ENCODE measurements around the gene MALL. TPM values are rescaled to one million over a fixed set of nuclear protein-coding genes. Genes with fewer than 3 reads are reported as not detected.
"Not testable (repeated sequence)": the region's sequence is repeated elsewhere in the genome, so short reads cannot be mapped to it uniquely, and the experiment has no call there.

MALL gene
- total RNA-seq, 1 donor from 2014 or later = not detected

DNA sequence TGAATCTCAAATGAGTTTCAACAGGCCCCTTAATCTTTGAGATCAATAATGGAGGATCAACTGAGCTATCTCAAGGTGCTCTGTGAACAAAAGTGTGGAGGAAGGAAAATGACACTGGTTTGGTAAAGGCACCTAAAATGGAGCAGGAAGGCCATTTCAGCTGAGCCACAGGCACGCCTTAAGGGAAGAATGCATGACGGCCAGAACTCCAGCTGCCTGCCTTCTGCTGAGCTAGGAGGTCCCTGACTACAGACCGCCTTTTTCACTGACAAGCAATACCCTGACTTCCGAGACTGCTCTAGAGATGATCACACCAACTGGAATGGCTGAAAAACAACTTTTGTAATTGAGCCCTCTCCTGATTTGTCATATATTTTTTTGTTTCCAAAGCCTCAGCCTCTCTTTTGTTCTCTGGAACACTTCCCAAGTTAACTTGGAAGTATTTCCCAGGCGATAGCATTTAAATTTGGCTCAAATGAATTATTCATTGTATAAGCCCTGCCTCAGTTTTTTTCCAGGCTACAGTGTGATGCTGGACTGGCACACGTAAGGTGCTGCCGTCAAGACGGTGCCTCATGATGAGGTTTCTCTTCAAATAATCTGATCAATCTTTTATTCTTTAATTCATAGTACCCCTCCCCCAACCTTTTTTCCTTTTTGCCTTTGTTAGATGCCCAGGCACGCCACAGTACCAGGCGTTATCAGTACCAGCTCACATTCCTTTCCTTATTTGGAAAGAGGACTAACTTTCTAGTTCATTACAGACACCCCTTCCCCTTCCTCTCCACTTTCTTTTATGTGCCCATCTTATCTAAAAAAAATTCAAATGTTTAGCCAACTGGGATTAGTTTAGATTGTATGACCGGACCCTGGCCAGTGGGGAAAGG is 60.9 kb downstream of the MALL start:
- intact Hi-C loops (cut with micrococcal nuclease) = not testable (repeated sequence)

DNA sequence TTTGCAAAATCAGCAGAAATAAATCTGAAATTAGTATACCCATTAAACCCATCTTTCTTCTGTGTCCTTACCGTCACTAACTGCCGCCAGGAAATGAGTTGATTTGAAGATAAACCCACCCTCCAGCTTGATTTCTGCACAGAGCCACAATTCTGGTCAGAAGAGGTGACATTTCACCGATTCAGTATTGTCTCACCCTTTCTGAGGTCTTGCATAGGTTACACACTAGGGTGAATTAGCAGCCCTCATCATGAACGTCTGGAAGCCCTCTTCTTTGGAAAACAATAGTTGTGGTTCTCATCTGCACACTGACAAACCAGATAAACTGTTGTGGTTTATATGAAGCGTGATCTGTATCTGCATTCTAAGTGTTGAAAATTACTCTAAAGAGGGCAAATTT is 61.9 kb downstream of the MALL start:
- intact Hi-C loops (cut with micrococcal nuclease) = not testable (repeated sequence)

DNA sequence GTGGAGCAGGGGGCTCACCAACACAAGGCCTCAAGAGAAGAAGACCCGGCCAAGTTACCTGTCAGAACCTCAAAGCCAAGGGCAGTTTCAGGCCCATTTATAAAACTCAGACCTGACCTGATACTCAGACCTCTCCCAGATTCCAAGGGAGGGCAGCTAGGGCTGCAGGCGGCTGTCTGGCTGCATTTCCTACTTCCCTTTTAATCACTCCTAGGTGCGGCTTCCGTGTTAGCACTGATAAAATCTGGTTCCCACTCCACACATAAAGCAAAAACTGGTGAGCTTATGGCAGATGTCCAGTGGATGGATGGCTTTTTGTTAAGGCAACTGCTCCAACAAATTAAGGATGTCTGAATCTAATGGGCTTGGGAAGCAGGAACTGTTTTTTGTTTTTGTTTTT is 63.5 kb downstream of the MALL start:
- intact Hi-C loops (cut with micrococcal nuclease) = not testable (repeated sequence)

DNA sequence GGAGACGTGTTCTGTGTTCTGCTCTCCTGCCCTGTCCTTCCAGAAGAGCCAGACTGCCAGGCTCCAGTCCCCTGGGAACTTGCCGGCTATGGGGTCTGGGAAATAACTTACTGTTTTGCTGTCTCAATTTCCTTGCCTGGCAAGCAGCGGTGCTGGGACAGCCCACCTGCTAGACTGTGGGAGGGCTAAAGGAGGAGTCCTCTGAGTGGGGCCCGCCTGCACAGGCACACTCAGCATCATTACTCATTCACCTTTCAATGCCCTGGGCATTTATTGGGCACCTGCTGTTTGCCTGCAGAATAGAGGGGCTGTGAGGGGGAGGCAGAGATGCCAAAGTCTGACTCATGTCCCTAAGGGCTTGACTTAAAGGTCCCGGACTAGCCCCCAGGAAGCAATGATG is 65.4 kb downstream of the MALL start:
- intact Hi-C loops (cut with micrococcal nuclease) = not testable (repeated sequence)

DNA sequence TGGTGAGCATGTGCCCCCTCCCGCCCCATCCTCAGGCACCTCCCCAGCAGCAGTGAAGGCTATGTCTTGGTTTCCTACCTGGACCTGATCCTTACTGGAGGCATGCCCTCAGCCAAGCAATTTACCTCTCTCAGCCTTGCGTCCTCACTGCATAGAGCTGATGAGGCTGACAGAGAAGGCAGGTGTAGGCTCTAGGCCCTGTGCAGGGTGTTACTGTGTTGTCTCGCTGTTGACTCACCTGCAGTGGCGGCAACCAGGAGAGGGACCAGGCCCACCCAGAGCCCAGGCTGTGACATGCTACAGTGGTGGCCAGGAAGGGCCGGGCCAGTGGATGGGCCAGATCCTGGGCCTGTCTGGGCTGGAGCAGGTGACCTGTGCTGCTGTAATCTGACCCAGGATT is 65.9 kb downstream of the MALL start:
- intact Hi-C loops (cut with micrococcal nuclease) = not testable (repeated sequence)

DNA sequence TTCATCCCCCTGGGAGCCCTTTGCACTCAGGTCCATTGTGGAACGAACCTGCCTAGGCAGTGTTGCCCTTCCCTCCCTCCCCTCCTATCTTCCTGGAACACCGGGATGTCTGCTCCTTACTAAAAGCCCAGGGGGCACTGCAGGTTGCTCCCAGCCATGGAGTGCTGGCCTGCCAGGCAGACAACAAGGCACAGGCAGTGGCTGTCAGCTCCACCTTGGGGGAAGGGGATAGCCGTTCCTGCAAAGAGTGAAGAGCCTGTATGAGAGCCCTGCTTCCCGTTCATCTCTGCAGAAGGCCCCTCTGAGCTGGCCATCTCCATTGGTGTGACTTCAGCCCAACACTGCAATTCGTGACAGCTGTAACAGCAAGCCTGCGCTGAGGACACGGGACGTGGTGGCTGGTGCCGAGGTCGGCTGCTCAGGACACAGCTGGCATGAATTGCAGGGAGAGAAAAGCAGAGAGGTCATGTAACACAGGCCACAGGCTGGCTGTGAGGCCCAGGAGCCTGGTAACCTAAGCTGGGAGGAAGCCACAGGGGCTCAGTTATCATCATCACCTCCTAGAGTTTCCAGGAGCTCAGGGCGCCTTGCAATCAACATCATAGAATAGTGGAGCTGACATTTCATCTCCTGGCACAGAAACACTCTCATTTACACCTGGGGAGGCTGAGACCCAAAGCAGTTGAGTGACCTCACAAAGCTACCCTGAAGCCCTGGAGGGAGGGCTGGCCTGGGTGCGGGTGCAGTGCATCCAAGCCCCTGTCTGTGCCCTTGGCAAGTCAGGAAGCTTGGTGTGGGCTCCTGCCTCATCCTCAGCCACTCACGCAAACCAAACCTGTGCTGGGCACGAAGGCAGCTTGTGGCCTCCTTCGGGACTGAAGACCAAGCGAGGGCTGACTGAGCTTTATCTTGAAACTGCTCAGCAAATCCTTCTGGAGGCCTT is 67.1 kb downstream of the MALL start:
- intact Hi-C loops (cut with micrococcal nuclease) = not testable (repeated sequence)

DNA sequence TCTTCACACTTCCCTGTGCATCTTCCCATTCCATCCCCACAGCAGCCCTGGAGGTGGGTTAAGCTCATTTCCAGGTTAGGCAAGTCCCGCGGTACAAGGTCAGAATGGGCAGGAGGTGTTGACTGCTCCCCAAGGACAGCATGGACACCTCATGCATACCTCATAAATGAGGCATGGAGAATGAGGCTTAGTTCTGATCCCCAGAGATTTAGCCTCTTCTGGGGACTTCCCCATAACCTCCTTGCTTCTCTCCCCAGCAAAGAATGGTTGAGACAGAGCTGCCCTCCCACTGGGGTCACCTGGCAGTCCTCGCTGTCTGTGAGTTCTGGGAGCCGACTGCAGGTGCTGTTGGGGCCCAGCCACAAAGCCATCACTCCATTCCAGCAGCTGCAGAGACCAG is 68.4 kb downstream of the MALL start:
- intact Hi-C loops (cut with micrococcal nuclease) = not testable (repeated sequence)

DNA sequence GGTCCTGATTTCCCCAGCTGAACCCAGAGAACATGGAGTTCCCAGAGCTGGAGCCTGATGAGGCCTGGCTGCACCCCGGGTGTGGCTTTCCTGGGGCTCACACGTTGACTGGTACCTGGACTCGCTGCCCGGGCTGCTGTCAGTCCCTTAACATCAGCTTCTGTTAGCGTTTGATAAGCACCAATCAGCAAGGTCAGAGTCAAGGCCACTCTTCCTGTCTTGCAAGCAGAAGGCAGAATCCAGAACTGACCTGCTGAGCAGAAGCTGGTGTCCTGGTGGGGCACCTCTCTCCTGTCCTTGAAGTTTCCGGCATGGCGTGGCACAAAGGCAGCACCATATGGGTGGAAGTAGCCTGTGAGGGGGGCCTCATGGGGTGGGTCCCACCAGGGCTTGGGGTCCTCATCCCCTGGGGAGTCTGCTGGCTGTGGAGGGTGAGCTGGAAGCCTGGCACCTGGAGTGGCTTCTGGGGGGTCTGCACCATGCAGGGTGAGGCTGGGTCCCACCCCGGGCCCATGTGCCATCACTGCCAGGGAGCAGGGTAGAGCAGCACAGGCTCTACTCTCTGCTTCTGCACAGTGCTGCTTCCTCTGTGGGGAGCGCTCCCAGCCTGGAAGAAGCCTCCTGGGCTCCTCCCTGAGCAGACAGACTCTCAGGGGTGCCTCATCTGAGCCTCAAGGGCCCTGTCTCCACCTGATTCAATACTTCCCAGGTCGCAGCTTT is 73.5 kb downstream of the MALL start:
- intact Hi-C loops (cut with micrococcal nuclease) = not testable (repeated sequence)

DNA sequence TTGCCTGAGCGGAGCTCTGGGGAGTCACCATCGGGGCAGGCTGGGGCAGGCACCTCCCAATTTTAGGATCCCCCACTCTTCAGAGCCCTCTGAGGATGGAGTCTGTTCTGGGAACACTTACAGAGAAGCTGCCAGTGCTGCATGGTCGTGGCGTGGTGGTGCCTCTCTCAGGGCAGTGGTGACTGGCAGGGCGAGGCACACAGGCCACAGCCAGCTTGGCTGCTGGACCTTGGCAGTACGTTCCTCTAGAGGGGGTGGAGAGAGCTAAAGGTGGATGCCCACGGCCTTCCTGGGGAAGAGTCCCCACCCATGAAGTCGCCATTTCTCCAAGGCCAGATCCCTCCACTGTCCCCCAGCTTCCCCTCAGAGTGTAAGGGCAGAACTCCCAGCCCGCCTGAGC is 78.3 kb downstream of the MALL start:
- intact Hi-C loops (cut with micrococcal nuclease) = not testable (repeated sequence)

DNA sequence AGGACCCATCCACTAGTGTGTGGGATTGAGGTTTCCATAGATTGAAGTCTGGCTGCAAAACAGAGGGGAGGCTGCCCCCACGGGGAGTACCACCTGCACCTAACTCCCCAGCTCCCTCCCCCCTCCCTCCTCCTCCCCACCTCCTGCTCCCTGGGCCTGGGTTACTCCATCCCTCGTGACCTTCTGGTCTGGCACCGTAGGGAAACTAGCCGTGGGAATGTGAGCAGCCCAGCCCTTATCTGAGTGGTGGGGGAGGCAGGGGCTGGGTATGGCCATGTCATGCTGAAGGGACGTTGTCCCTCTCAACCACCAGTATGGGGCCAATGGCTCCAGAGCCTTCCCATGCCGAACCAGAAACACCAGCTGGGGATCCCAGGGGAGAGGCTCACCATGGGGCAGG is 80.2 kb downstream of the MALL start:
- intact Hi-C loops (cut with micrococcal nuclease) = not testable (repeated sequence)

DNA sequence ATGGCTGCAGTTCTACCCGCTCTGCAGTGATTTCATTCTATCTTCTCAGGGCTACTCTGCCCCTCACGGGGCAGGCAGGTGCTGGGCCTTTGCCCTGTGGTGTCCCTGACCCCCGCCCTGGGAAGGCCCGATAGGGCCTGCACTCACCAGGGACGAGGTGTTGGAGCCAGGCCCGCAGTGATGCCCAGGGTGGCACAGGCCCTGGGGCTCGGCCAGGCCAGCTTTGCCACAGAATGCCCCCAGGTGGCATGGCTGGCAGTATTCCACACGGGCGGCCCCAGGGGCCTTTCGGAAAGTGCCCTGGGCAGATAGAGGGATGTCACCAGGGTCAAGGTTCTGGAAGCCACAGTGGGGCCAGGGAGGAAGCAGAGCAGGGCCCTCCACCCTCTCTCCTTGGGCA is 80.7 kb downstream of the MALL start:
- intact Hi-C loops (cut with micrococcal nuclease) = not testable (repeated sequence)

Other genes with a start within 250 kb of the MALL start
- gene LIMS3, start 217.1 kb downstream of the MALL start, total RNA-seq = 0.20 and 0.66 TPM in 2 replicates
- not detected in 2 replicates for gene NPHP1, start 89.2 kb upstream of the MALL start, total RNA-seq
- 35.9 and 42.5 TPM in 2 replicates for gene MTLN, start 96.7 kb upstream of the MALL start, total RNA-seq